Erythroblast (primary cell): ENCODE measurements around the gene KCNJ16.

Source experiments
- GATA1 ChIP-seq: IDR thresholded peaks from 2 replicates; pipeline ENCODE4 v1.6.1; 2011; ENCODE audit warnings: low read depth, mild to moderate bottlenecking, control low read depth, low read length, moderate library complexity
- POLR2A ChIP-seq: IDR thresholded peaks from 2 replicates; pipeline ENCODE4 v1.6.1; 2011; ENCODE audit warnings: mild to moderate bottlenecking, low read length

DNA sequence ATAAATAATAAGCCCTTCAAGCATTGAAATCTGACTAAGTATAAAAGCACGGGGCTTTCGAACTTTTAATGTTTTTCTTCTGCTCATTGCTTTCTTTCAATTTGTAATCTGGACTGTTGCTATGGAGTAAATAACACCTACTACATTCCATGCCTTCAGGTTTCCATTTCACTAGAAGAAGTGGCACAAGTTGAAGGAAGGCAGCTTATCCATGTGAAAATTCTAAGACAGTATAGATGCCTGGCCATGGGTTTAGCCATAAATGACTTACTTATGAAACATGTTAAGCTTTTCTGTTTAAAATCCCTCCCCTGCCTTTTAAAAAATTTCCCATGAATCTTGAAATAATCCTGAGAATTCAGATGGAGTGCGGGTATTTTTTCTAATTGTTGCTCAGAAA is 30.6 kb downstream of the KCNJ16 start:
- TF ChIP-seq POLR2A: no peak
- no peak for TF ChIP-seq GATA1
